Fibroblast of skin of right biceps (primary cell): Measurements from ENCODE around the gene BICDL2.
A peak's percentile ranks its signal among the peaks of the same experiment; 100 is the strongest.

ENCODE experiments used
- DNase-seq: peaks from one replicate; pipeline ENCODE4 v3.0.0-alpha.2; 2013

The BICDL2 gene

DNA sequence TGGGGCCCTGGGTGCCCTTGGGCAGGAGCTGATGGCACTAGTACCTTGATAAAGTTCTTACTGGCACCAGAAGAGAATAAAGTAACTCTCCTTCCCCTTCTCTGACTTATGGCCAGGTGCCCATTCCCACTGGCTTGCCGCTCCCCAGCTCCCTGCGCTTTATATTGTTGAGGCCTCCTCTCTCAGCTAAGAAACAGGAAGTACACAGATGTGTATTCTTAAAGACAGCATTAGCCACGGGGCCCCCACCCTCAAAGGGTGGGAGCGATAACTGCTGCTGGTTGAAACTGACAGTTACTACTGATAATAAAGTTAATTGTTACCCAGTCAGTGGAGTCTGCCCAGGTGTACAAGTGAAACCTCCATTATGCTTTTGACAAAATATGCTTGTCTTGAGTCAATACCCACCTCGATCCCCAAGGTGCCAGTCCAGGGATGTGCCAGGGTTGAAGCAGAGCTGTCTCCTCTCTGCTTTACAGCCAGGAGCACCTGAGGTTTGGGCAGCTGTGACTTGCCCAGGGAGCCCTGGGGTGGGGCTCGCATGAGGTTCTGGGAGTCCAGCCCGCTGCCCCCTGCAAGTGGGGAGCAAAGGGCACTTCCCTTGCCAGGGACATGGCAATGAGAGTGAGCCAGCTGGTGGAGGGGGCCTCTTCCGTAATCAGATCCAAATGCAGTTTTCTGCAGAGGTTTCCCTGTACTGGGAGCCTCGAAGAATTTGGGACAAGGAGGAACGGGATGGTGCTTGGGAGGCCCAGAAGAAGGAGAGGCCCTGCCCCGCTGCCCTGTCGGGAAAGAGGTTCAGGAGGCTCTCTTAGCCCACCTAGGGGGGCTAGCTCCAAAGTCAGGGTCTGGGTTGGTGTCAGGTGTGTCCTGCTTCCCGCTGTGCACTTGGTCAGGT lies 29.4 kb downstream of the BICDL2 start:
- DNase-seq, result no peak

GRCh38 chr16:3004781-3005284 lies 31.9 kb downstream of the BICDL2 start:
- no peak for DNase-seq

- no peak for DNase-seq
Measured at GRCh38 chr16:3004319-3004718, 32.4 kb downstream of the BICDL2 start.

- peak; percentile 98 for DNase-seq
Measured at GRCh38 chr16:3003582-3004270, 33.0 kb downstream of the BICDL2 start.

- no peak for DNase-seq
Measured at GRCh38 chr16:3001316-3001715, 35.4 kb downstream of the BICDL2 start.

DNA sequence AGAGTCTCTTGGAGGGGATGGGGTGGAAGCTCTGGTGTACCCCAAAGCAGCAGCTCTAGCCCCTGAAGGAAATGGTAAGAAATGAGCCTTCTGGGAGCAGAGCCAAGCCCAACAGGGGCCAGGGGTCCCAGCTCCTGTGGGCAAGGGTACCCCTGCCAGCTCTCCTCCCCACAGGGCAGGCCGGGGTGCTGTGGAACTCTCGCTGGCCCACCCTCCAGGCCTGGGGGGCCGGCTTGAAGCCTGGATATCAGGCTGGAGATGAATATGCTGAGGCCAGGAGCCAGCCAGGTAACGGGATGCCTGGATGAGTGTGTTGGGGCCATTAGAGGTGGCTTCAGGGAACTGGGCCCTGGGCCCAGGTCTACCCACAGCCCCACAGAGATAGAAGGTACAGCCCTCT lies 36.2 kb downstream of the BICDL2 start:
- DNase-seq, result no peak

GRCh38 chr16:2999929-3000328 lies 36.8 kb downstream of the BICDL2 start:
- no peak for DNase-seq

DNA sequence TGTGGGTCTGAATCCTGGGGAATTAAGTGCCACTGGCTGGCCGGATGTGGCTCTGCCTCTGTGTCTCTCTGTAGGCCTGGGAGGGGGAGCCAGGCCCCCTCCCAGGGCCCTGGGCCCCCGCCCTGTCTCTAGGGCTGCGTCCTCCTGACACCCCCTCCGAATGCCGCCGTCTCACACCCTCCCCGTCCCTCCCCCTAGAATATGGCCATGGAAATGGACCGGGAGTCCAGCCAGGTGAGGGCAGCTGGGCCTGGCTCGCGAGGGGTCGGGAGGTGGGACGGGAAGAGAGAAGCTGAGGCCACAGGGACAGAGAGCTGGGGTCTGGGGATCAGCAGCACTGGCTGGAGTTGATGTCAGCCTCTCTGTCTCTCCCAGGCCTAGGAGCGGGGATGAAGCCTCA lies 40.4 kb downstream of the BICDL2 start:
- DNase-seq, result no peak

- no peak for DNase-seq
Measured at GRCh38 chr16:2992383-2993081, 44.2 kb downstream of the BICDL2 start.

GRCh38 chr16:2991566-2992261 lies 45.0 kb downstream of the BICDL2 start:
- DNase-seq, result no peak

DNA sequence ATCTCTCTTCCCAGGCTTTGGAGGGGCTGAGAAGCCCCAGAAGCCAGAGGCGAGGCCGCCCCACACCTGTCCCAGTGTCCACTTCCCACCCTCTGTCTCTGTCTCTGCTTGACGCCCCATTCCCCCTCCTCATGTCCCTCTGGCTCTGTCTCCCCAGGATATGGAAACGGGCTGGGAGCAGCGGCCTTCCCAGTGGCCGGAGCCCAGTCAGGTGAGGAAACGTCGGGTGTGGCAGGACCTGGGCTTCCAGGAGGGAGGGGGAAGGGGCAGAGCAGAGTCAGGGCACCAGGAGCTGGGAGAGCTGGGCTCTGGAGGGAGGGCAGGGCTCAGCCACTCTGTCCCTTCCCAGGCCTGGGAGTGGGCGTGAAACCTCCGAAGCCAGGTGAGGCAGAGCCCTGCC lies 45.9 kb downstream of the BICDL2 start:
- DNase-seq, result no peak

DNA sequence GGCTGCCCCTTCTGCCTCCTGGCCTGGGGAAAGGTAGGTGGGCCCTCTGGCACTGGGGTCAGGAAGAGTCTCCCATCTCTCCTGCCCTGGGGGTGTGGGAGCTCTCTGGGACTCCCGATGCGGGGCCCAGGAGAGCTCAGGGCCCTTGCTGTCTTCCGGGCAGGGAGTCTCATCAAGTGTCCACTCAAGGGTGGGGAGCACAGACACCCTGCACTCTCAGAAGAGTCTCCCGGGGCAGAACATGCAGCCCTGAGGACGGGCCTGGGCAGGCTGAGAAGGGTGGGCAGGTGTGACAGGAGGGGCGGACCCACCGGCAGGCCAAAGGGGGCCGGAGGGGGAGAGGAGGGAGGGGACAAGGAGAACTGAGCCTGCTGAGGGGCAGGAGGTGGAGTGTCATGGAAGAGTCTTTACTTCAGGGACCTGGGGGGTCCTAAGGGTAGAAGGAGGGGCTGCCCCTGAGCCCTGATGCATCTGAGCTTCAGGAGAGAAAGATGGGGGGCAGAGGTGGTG lies 48.1 kb downstream of the BICDL2 start:
- no peak for DNase-seq

DNA sequence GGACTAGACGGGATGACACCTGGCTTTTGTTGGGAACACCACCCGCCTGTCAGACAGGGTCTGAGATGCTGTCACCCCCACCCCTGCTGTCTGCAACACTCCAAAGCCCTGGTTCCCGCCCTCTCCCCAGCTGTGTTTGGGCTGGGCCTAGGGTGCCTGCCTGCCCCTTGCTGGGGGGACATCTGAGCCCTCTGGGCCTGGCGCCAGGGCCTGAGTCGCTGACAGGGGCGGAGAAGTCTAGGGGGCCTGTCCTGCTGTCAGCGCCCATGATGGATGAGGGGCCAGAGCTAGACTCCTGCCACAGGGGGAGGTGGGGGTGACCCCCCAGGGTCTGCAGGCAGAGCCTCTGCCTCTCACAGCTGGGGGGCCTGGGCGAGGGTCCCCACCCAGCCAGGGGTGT lies 48.9 kb downstream of the BICDL2 start:
- DNase-seq, result peak; percentile 36

- no peak for DNase-seq
Measured at GRCh38 chr16:2987286-2987685, 49.5 kb downstream of the BICDL2 start.

DNA sequence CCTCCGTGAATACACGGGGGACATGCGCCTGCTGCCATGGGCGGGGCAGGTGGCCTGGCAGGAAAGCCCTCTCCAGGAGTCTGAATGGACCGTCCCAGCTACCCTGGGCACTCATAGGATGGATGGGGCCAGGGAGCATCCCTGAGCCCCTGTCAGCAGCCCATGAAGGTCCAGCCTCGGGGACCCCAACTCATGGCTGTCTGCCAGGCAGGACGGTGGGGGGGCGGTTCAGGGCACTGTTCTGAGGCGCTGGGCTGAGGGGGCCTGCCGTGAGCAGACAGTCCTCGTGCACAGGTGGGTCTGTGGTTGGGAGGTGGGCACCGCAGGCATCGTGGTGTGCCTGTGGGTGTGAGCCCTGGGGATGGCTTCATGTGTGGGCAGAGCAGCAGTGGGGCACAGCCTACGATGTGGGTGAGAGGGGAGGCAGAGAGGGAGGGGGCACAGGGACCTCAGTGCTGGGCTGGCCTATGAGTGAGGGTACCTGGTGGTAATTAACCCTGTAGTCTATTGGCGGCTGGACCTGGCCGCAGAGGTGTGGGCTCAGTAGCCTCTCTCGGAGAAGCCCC lies 50.0 kb downstream of the BICDL2 start:
- no peak for DNase-seq

- no peak for DNase-seq
Measured at GRCh38 chr16:2985893-2986355, 50.8 kb downstream of the BICDL2 start.

DNA sequence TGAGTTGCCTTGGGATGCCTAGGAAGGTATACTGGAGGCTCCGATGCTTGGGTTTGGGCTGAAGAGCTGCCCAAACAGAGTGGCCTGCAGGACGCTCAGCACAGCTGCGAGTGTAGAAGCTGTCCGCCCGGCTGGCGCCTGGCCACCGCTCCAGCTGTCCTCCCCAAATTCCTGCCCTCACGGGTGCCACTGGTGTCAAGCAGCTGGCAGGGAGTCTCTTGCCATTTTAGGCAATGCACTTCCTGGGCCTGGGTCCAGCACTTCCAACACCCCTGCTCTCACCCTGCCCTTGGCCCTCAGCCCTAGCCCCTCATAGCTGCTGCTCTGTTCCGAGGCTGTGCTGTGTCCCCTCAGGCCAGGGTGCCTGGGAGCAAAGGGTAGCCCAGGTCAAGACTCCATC lies 51.3 kb downstream of the BICDL2 start:
- no peak for DNase-seq

GRCh38 chr16:2983706-2984136 lies 53.0 kb downstream of the BICDL2 start:
- DNase-seq, result peak; percentile 81

- no peak for DNase-seq
Measured at GRCh38 chr16:2982402-2982801, 54.3 kb downstream of the BICDL2 start.

GRCh38 chr16:2981899-2982250 lies 54.9 kb downstream of the BICDL2 start:
- DNase-seq, result no peak

- no peak for DNase-seq
Measured at GRCh38 chr16:2981177-2981898, 55.4 kb downstream of the BICDL2 start.
